Fibroblast of mammary gland (primary cell): ENCODE data around the gene MIB1.

Experiments used
- DNase-seq: peaks from one replicate; pipeline ENCODE4 v3.0.0-alpha.2; 2010; ENCODE audit warnings: low read depth
- H3K4me3 ChIP-seq: 2 replicates; pipeline ENCODE4 v1.5.1; 2011; ENCODE audit warnings: low read depth, mild to moderate bottlenecking, low read length, moderate library complexity; ENCODE audit not compliant: control insufficient read depth
- TF ChIP-seq, protein P1 (sequence below): conservative IDR thresholded peaks from 2 replicates; pipeline ENCODE4 v1.5.1; 2011; ENCODE audit warnings: low read depth, low read length, inconsistent platforms; ENCODE audit not compliant: control insufficient read depth, insufficient read depth

MIB1 gene

DNA sequence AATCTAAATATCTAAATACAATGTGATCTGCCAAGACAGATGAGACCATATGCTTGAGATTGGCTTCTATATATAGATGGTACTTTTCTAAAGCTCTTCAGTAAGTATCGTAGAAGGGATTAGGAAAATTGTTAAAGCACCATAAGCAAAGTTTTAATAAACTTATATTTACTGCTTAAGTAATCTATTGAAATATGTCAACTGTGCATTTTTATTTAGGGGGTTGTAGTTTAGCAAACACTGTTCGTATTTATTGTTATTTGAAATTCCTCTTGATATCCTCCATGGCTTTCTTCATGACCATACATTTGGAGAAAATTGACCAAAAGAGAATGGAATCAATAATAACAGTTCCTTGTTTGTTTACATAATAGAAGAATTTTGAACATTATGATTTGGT is 102.7 kb downstream of the MIB1 start:
- H3K4me3 ChIP-seq, result no peak overlapping the region
- TF ChIP-seq, protein P1, sequence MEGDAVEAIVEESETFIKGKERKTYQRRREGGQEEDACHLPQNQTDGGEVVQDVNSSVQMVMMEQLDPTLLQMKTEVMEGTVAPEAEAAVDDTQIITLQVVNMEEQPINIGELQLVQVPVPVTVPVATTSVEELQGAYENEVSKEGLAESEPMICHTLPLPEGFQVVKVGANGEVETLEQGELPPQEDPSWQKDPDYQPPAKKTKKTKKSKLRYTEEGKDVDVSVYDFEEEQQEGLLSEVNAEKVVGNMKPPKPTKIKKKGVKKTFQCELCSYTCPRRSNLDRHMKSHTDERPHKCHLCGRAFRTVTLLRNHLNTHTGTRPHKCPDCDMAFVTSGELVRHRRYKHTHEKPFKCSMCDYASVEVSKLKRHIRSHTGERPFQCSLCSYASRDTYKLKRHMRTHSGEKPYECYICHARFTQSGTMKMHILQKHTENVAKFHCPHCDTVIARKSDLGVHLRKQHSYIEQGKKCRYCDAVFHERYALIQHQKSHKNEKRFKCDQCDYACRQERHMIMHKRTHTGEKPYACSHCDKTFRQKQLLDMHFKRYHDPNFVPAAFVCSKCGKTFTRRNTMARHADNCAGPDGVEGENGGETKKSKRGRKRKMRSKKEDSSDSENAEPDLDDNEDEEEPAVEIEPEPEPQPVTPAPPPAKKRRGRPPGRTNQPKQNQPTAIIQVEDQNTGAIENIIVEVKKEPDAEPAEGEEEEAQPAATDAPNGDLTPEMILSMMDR, result no peak
- DNase-seq, result no peak

- H3K4me3 ChIP-seq, result no peak overlapping the region
- TF ChIP-seq, protein P1, result peak; percentile 31
- DNase-seq, result peak; percentile 46
These were observed 110.9 kb downstream of the MIB1 start for GRCh38 chr18:21851327-21851961.

DNA sequence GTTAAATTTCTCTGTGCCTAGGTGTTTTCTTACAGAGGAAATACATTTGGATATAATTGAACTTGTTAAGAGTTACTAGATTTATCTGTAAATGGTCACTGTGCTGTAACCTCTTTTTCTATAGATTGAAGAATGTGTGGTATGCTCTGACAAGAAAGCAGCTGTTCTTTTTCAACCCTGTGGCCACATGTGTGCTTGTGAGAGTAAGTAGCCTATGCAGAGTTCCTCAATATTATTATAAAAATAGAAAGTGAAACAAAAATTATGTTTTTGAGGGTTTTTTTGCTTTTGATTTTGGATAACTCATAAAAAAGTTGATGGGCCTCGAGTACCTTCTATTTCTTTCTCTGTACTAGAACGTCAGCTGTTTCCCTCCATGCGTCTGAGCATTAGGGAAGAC is 112.4 kb downstream of the MIB1 start:
- no peak for DNase-seq
- H3K4me3 ChIP-seq, result no peak overlapping the region
- TF ChIP-seq, protein P1, result no peak

- peak; percentile 5 for DNase-seq
- no peak overlapping the region for H3K4me3 ChIP-seq
- TF ChIP-seq, protein P1, result no peak
These were observed 113.4 kb downstream of the MIB1 start for GRCh38 chr18:21853775-21854552.

DNA sequence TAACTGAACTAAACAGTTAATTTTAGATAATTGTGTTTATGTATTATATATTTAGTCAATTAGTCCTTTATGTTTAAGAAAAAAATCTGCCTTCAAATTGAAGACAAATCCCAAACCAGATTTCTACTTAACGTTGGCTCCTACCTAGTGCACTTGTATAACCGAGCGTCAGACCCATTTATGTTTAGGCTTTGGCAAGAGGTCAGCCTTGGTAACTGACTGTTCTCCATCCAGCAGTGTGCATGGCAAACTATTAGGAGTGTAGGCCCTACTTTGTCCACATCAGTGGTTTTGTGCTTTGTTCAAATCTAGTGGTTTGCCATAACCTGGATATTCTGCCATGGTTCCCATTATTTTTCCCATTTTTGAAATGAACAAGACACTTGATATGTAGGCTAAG is 114.8 kb downstream of the MIB1 start:
- H3K4me3 ChIP-seq, result no peak overlapping the region
- TF ChIP-seq, protein P1, result no peak
- DNase-seq, result no peak

DNA sequence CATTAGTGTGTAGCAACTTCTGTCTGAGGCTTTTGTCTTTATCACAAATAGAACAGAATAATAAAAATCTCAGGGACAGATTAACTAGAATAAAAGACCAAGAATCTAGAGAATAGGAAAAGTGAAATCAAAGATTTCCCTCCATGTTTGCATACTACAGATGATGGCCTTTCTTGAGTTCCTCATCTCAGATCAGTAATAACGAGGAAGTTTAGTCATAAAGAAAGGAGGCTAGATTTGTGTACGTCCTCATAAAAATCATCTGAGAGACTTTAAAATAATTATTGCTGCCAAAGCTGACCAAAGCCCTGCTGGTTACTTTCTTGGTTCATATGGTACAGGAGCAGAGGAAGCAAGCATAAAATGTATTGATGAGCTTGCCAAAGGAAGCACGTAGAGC is 117.3 kb downstream of the MIB1 start:
- DNase-seq, result no peak
- TF ChIP-seq, protein P1, result no peak
- H3K4me3 ChIP-seq, result no peak overlapping the region
